GM19468 (cell line): Measurements from ENCODE around the gene C1QC.

Experiments used
- ATAC-seq: cut with Tn5 transposase; IDR thresholded peaks from one replicate; pipeline ENCODE4 v1.9.1; 2021; ENCODE audit warnings: mild to moderate bottlenecking, moderate library complexity, moderate number of reproducible peaks; ENCODE audit not compliant: unreplicated experiment; ENCODE audit errors: extremely low read depth

The C1QC gene

DNA sequence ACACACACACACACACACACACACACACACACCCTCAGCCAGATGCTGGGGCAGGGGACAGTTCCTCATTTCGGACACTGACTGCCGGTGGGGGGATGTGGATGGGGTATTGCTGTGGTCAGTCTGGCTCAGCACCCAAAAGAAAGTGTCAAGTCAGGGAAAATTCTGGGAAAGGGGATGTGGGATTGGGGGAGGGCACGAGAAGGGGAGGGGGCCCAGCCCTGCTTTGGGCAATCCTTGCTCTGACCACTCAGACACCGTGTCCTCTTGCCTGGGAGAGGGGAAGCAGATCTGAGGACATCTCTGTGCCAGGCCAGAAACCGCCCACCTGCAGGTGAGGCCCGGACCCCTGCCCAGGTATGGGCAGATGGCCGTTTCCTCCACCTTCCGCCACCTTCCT lies at the start of gene C1QC:
Gene C1QC (plus strand): TSS at position 253 of the 400 bp plus-strand sequence. CDS start 391 bp downstream, outside the sequence.
- no peak for ATAC-seq

GRCh38 chr1:22594396-22594795 lies 49.0 kb upstream of the C1QC start:
- ATAC-seq, result no peak

- no peak for ATAC-seq
These were observed 48.3 kb upstream of the C1QC start for GRCh38 chr1:22595108-22595507.

- ATAC-seq, result no peak
These were observed 46.0 kb upstream of the C1QC start for GRCh38 chr1:22597301-22597965.

DNA sequence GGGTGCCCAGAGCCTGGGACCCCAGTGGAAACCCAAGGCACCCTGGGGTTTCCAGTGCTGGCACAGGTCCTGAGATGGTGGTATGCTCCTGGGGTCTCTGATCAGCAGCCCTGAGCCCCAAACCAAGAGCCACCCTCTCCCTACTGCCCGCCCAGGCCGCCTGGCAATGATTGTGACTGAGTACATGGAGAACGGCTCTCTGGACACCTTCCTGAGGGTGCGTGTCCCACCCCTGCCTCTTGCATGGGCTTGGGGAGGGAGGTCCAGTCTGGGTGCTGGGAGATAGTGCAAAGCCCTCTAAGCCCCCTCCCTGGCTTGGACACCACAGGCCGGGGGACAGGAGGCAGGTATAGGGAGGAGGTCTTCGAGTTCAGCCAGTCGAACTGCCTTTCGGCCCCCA lies 45.4 kb upstream of the C1QC start:
- no peak for ATAC-seq

GRCh38 chr1:22598736-22599135 lies 44.7 kb upstream of the C1QC start:
- ATAC-seq, result no peak

DNA sequence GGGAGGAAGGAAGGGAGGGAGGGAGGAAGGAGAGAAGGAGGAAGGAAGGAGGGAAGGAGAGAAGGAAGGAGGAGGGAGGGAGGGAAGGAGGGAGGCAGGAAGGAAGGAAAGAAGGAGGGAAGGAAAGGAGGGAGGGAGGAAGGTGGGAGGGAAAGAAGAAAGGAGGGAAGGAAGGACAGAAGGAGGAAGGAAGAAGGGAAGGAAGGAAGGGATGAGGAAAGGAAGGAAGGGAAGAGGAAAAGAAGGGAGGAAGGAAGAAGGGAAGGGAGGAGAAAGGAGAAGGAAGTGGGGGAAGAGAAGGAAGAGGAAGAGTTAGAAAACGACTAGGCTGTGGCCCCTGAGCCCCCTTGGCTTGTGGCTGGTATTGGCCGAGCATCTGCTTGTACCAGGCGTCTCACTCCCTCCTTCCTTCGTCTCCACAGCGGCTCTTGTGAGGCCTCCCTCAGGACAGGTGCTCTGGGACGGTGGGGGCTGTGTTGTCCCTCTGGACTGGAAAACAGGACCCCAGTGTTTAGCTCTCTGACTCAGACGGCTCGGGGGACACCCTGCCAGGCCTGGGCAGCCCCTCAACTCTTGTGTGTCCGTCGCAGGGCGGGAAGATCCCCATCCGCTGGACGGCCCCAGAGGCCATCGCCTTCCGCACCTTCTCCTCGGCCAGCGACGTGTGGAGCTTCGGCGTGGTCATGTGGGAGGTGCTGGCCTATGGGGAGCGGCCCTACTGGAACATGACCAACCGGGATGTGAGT lies 43.2 kb upstream of the C1QC start:
- no peak for ATAC-seq

- ATAC-seq, result no peak
These were observed 42.4 kb upstream of the C1QC start for GRCh38 chr1:22600817-22601605.

DNA sequence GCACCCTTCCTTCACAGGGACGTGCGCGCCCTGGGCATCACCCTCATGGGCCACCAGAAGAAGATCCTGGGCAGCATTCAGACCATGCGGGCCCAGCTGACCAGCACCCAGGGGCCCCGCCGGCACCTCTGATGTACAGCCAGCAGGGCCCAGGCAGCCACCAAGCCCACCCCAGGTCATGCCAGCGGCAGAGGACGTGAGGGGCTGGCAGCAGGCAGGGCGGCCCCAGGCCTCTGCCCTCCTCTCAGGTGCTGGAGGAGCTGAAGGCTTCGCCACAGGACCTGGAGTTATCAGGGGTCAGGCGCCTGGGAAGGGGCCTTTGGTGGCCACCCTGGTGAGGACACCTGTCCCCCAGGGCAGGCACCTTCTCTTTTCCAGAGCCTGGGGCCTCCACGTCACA lies 41.8 kb upstream of the C1QC start:
- ATAC-seq, result no peak

- ATAC-seq, result no peak
These were observed 41.2 kb upstream of the C1QC start for GRCh38 chr1:22602060-22602740.

- no peak for ATAC-seq
These were observed 37.3 kb upstream of the C1QC start for GRCh38 chr1:22606161-22606560.

DNA sequence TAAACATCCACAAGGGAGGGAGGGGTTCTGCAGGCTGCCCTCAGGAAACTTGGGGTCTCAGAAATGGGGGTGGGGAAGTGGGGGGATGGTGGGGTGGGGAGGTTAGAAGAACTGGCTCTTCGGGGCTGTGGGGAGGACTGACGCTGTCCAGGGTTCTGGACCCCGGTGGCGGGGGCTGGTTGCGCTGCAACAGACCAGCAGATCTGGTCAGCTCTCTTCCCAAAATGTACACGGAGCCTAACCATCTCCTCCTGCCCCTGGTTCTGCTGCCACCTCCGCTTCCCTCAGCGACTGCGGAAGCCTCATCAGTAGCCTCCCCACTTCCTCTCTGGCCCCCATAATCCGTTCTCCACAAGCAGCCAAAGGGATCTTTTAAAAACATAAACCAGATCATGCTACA lies 36.3 kb upstream of the C1QC start:
- no peak for ATAC-seq

DNA sequence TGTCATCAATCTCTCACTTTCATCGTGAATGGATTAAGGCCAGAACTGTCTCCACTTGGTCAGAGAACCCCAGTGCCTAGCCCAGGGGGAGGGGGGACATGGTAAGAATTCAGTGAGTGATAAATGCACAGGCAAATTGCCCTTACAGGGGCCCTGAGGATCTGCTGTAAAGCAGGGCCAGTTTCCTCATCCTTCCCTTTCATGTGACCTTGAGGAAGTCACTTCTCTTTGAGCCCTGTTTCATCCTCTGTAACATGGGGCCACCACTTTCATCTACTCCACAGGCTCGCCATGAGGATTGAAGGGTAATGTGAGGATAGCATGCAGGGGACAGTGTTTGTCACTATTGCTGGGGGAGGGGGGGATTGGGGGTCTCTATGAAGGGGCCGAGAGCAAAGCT lies 35.1 kb upstream of the C1QC start:
- ATAC-seq, result no peak

DNA sequence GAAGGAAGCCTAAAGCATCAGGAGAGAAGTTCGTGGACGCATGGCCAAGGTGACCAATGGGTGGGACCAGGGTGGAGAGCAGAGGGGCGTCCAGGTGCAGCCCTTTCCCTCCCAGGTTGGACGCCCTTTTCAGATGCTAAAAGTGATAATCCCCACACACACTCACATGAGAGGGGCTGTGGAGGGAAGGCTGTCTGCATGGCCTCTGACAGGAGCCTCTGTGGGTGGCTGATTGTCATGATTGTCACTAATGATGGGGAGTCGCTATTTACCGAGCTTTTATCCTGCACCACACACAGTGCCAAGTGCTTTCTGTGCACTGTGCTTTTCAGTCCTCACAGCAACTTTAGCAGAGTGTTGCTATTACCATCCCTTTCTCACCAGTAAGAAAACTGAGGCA lies 34.1 kb upstream of the C1QC start:
- no peak for ATAC-seq

GRCh38 chr1:22611530-22611947 lies 31.9 kb upstream of the C1QC start:
- no peak for ATAC-seq

GRCh38 chr1:22612671-22613571 lies 30.5 kb upstream of the C1QC start:
- ATAC-seq, result no peak

DNA sequence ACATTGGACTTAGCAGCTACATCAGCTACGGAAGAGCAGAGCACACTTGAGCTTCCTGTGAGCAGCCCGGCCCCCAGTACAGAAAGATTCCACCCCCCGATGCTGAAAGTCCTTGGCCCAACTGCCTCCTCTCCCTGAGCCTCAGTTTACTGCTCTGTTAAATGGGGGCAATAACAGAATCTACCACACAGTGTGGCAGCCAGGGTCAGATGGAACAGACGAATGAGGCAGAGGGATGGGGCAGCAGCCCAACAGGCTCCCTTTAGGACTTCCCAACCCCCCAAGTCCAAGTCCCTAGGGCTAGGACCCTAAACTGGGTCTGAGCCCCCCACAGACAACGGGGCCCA lies 29.9 kb upstream of the C1QC start:
- no peak for ATAC-seq

GRCh38 chr1:22613951-22614350 lies 29.5 kb upstream of the C1QC start:
- no peak for ATAC-seq

DNA sequence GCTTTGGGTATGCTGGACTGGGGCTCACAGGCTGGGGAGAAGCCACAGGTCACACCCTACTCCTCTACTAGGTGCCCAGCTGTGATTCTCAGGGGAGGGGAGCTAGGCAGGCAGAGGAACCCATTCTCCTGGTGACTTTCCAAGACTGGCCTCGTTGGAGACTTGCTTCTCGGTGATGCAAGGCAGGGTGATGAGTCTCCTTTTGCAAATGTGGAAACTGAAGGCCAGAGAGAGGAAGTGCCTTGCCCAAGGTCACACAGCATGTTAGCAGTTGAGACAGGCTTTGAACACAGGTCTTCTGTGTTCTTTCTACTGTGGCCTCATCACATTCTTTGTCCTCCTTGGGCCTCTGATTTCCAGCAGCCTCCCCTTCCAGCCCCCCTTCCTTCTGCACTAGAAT lies 27.5 kb upstream of the C1QC start:
- no peak for ATAC-seq

DNA sequence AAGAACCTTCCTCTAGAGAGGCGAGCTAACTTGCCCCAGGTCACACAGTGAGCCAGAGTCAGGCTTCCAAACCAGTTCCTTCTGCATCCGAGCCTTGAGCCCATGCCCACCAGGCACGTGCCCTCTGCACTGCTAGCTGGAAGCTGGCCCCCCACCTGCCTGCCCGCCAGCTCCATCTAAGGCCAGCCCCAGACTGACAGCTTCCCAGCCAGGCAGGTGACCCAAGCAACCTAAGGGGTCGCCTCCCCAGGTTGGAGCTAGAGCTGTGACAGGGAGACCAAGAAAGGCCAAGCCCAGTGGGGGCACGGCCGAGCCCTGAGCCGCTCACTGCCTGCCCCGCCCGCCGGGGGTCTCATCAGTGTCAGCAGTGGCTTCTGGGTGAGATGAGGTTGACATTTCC lies 26.9 kb upstream of the C1QC start:
- no peak for ATAC-seq
